Measurements from ENCODE around the gene CTIF.

Gene CTIF

DNA sequence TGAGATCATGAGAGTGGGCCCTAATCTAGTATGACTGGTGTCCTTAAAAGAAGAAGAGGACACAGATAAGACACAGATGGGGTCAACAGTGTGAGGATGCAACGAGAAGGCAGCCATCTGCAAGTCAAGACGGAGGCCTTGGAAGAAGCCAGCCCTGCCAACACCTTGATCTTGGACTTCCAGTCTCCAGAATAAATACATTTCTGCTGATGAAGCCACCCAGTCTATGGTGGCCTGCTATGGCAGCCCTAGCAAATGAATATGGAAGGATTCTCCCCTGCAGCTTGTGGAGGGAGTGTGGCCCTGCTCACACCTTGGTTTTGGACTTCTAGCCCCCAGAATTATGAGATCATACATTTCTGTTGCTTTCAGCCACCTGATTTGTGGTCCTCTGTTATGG is 12.3 kb downstream of the CTIF start:
- no peak for DNase-seq (ENCODE audit: low read depth in 2 of 2)

DNA sequence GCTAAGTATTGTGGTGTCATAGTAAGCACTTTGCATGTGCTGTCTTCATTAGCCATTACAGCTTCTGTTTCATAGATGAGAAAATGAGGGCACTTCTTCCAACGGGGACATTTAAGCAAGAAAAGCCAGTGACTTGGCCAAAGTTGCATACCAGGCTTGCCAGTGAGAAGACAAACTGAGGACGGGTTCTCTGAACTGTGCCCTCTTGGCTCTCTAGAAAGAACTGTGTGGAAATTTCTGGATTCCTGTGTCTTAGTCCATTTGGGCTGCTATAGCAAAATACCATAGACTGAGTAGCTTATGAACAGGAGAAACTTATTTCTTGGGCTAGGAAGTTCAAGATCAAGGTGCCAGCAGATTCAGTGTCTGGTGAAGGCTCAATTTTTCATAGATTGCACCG is 13.3 kb downstream of the CTIF start:
- DNase-seq (ENCODE audit: low read depth in 2 of 2) = no peak

DNA sequence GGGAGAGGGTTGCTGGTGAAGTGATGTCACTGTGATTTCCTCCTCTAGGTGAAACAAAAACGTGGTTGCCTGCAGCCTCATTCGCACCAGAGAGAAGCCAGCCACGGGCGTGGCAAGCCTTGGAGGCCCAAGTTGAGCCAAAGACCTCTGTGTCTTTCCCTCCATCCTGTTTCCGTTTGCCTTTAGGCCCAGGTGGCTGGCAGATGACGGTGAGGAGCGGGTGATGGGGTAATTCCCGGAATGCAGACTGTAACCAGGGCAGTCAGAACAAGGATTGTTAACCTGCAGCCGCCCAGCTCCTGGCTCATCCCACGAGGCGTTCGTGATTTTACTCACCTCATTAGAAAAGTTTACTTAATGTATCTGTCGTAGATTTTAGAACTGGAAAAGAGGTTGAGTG is 14.4 kb downstream of the CTIF start:
- no peak for DNase-seq (ENCODE audit: low read depth in 2 of 2)

DNA sequence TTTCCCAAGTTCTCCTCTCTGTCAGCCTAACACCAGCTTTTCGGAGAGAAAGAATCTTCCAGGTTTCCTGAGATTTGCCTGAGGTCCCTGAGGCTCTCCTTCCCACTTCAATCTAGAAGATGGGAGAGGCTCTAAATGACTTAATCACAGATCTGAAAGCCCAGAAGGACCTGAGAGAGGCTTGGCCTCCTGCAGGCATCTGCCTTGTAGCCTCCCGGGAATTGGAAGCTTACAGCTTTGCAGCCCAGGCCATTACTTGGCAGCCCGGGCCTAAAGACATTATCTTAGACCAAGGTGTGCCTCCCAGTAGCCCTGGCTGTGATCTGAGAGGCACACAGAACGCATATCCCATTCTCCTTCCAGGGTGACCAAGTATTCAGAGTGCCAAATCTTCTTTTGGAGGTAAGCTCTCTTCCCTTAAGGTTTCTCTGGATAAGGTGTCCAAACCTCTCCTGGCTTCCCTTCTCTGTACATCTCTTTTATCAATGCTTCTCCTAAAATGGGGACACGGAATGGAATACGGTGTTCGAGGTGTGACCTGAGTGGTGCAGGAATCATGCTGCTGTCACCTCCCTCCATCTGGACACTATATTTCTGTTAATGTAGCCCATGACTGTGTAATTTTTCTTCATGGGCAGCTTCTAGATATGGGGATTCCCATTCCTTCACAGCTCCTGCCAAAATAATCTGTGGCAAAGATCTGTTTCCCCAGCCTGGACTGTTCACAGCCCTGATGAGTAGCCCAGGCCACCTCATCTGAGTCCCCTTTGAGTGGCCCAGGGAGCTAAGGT is 16.0 kb downstream of the CTIF start:
- DNase-seq (ENCODE audit: low read depth in 2 of 2) = no peak

DNA sequence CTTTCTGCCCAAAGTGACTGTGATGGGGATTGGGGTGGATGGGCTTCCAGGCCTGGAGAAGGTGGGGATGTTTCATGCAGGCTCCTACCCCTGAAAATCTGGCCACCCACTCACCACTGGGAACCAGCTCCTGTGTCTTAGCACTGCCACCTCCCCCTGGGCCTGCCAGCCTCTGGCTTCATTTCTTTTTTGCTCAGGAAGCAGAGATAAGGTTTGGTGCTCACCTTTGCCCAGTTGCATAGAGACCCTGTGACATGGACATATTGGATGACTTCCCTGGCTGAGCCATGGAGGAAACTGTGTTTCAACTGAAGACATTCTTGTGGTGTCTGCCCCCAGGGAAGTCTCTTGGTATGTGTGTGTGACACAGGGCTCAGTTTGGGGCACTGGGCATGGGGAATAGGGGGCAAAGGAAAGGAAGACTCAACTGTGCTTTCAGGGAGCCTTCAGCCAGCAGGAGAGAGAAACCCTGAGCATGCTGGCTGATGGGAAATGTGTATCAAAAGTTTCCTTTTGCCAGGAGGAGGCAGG is 16.7 kb downstream of the CTIF start:
- DNase-seq (ENCODE audit: low read depth in 2 of 2) = no peak

DNA sequence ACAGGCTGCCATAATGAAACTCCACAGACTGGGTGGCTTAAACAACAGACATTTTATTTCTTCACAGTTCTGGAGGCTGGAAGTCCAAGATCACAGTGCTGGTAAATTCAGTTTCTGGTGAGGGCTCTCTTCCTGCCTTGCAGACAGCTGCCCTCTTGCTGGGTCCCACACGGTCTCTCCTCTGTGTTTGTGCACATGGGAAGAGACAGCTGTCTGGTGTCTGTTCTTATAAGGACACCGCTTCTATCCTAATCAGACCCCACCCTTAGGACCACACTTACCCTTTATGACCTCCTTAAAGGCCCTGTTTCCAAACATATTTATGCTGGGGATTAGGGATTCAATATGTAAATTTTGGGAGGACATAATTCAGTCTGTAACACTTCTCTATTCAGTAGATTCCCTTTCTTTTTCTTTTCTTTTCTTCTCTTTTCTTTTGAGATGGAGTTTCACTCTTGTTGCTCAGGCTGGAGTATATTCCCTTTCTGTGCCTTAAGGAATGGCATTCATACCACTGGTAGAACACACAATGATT is 18.9 kb downstream of the CTIF start:
- DNase-seq (ENCODE audit: low read depth in 2 of 2) = no peak

DNA sequence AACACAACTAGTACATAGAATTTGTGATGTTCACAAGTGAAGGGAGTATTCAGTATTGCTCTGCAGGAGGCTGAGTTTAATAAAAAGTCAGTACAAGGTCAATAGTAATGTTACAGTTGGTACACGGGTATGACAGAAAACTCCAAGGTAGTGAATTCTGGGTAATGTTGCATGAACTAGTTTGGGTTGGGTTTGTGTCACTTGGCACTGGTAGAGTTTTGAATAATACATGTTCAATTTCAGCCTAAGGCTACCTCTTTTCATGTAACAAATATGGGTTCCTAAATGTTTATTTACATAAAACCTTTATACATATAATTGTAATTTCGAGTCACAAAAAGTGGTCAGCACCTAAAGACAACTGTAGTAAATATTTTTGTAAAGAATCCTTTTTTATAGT is 19.4 kb downstream of the CTIF start:
- DNase-seq (ENCODE audit: low read depth in 2 of 2) = no peak

DNA sequence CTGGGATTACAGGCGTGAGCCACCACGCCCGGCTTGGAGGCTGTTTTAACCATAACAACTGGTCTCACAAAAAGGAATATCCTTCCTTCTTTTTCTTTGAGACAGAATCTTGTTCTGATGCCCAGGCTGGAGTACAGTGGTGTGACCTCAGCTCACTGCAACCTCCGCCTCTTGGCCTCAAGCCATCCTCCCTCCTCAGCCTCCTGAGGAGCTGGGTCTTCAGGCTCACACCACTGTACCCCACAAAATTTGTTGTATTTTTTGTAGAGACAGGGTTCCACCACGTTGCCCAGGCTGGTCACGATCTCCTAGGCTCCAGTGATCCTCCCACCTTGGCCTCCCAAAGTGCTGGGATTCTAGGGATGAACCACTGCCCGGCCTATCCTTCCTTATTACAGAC is 21.7 kb downstream of the CTIF start:
- no peak for DNase-seq (ENCODE audit: low read depth in 2 of 2)

DNA sequence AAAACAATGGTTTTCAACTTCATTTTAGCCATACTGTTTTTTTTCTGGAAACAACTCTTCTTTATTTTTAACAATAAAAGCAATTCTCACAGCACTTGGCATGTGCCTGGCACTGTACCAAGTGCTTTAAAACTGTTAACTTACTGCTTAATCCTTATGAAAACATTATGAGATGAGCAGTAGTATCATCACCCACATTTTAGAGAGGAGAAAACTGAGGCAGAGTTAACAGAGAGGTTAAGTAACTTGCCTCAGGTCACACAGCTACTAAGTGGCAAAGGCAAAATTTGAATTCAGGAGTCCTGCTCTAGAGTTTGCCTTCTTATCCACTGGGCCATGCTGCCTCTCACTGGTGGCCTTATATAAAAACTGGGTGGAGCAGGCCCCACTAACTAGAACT is 23.2 kb downstream of the CTIF start:
- no peak for DNase-seq (ENCODE audit: low read depth in 2 of 2)

DNA sequence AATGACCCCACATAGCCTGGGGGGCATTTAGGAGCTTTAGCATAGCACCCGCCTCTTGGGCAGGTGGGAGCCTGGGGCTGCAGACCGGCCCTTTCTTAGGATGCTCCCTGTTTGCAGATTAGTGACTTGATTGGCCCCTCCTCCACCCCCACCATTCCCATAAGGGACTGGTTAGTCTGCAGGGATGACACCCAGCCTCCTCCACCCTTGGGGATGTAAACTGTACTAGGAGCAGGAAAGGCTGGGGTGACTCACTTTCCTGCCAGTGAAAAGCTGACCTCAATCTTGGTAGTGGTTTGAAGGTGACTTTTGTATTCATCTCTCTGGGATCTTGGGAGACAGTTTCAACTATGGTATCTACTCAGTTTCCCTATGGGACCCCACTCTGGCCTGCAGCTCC is 24.2 kb downstream of the CTIF start:
- no peak for DNase-seq (ENCODE audit: low read depth in 2 of 2)

DNA sequence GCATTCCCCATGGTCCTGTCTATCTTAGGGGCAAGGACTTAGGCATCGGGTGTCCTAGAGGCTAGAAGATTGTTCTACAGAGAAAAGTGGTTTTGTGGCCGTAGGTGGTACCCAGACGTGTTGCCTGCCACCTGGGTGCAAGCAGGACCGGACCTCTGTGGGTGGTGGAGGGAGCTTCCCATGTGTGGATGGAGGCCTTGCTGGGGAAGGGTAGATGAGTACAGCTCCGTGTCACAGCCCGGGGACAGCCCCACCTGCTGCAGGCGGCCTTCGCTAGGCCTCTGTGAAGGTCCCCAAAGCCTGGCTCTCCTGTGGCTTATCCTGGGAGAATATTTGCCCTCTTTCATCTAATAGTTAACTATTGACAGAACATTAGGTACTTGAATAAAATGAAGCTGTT is 25.3 kb downstream of the CTIF start:
- no peak for DNase-seq (ENCODE audit: low read depth in 2 of 2)

DNA sequence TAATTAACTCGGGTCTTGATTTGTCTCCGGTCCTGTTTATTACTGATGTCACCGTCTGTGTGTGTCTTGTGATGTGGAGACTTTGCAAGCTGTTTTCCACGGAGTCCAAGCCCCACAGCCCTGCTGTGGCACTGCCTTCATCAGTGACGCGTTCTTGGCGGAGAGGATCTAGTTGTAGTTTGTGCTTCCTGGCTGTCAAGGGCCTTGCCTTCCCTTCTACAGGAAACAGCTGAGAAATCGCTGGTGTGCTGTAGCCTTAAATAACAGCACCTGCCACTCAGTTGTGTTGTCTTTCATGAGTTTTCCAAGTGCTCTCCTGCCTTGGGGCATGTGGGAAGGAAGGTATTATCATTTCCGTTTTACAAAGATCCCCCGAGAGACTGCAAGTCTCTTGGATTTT is 26.3 kb downstream of the CTIF start:
- DNase-seq (ENCODE audit: low read depth in 2 of 2) = no peak

DNA sequence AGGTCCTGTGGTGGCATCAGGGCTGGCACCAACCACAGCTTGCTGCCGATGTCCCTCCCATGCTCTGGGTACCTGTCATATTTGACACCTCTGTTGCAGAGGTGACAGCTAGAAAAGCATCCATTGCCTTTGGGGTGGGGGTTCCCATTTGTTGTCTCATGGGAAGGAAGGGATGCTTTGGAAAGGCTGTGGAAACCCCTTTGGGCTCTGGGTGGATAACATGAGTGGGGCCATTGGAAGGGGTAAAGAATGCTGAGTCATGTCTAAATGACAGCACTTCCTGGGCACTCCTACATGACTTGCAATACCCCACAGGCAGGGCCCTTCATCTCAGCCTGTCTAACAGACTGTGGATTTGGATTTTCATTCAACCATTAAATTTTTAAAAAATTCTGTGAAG is 27.8 kb downstream of the CTIF start:
- DNase-seq (ENCODE audit: low read depth in 2 of 2) = no peak

DNA sequence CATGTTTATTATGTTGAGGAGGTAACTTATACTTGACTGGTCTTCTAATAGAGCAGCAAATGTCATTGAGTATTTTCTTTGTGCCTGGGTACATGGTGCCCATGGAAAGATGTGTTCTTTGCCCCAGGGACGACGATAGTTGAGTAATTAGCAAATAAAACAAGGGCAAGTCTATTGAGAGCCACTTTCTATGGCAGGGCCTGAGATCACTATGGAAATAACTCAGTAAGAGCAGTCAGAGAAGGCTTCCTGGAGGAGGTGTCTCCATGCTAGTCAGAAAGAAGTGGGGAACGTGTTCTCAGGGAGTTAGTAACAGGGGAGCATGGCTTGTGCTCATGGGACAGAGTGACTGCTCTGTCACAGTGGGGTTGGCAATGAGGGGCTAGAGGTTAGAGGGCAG is 28.6 kb downstream of the CTIF start:
- no peak for DNase-seq (ENCODE audit: low read depth in 2 of 2)

DNA sequence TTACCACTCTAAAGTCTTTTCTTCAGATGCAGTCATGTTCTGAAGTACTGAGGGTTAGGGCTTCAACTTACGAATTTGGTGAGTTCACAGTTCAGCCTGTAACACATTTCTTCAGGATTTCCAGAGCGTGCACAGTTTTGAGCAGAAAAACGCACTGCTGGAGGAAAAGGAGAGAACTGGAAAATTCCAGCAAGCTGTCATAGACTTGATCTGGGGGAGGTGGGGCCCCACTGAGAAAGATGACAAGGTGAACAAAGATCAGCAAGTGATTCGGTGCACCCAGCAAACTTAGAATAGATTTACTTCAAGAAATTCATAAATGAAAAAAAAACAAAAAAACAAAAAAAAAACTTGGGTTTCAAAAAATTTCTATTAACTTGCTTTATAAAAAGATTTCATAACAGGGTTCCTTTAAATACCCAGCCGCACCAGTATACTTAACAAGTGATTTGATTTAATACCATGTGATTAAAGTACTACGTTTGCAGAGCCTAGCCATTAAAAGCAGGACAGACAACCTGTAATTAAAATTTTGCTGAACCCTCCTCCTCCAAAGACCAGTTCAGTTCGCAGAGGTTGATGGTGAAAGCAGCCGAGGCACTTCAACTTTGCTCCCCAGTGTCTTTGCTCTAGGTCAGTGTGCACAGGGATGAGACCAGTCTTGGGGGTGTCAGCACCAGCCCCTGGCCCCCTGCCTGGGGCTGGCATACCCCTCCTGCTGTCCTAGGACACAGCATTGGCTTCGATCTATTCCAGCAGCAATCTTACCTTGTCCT is 30.5 kb downstream of the CTIF start:
- DNase-seq (ENCODE audit: low read depth in 2 of 2) = no peak

DNA sequence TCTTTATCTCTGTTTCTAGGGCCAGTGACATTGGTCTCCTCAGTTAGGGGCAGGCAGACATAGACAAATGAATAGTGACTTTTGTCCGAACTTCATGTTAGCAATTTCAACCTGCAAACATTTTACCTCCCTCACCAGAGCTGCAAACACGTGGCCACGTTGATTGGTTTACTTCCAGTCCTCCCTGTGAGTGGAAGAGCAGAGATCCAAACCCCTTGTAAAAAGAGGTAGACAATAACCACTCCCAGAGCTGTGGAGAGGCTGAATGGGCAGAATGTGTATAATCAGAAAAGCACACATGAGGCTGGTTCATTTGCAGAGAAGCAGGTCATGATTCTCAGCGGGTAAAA is 31.1 kb downstream of the CTIF start:
- no peak for DNase-seq (ENCODE audit: low read depth in 2 of 2)

DNA sequence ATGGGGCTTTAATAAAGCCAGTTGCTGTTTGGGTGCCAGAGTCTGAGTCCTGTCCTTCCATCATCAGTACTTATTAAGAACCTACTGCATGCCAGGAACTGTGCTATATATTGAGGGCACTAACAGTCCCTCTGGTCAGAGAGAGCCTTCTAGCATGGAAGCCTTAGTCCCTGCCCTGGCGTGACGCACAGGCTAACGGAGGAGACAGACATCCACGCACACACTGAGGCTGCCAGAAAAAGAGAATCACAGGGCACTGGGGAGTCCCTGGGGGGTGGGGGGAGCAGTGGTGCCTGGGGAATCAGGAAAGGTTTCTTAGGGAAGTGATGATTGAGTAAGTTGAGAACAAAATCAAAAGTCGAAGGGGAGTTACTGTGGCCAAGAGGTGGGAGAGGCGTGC is 31.5 kb downstream of the CTIF start:
- no peak for DNase-seq (ENCODE audit: low read depth in 2 of 2)

DNA sequence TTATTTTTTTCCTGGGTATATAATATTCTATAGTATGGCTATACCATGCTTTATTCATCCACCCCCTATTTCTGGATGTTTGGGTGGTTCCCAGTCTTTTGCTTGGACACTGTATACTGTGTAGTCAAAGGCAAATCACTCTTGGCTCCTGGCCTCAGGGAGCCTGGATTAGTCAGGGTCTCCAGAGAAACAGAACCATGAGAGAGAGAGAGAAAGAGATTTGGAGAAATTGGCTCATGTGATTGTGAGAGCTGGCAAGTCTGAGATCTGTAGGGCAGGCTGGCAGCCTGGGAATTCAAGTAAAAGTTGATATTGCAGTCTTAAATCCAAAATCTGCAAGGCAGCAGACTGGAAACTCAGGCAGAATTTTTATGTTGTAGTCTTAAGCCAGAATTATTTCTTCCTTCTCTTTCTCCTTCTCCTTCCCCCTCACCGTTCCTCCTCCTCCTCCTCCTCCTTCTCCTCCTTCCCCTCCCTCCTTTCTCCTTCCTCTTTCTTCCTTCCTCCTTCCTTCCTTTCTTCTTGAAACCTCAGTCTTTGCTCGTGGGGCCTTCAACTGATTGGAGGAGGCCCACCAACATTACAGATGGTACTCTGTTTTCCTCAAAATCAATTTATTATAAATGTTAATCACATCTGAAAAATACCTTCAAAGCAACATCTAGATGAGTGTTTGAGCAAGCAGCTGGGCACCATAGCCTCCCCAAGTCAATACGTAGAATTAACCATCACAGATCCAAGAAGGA is 33.0 kb downstream of the CTIF start:
- no peak for DNase-seq (ENCODE audit: low read depth in 2 of 2)

DNA sequence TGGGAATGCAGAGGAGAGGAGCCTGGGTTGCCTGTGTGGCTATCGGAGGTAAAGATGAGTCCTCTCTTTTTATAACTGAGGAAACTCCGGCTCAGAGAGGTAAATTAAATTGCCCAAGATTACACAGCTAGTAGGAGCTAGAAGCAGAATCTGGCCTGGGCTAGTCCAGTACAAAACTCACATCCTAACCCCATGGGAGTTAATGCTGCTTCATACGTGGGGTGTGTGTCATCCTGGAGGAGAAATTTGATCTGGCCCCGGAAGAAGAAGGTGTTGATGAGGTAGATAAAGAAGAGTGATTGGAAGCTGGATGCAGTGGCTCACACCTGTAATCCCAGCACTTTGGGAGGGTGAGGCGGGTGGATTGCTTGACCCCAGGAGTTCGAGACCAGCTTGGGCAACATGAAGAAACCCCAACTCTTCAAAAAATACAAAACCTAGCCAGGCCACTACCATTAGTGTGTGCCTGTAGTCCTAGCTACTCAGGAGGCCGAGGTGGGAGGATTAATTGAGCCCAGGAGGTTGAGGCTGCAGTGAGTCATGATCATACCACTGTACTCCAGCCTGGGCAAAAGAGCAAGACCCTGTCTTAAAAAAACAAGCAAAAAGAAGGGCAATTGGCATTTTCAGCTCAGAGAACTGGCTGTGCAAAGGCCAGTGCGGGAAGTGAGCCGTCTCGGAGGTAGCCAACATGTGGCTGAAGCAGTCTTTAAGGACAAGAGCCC is 33.7 kb downstream of the CTIF start:
- DNase-seq (ENCODE audit: low read depth in 2 of 2) = no peak

DNA sequence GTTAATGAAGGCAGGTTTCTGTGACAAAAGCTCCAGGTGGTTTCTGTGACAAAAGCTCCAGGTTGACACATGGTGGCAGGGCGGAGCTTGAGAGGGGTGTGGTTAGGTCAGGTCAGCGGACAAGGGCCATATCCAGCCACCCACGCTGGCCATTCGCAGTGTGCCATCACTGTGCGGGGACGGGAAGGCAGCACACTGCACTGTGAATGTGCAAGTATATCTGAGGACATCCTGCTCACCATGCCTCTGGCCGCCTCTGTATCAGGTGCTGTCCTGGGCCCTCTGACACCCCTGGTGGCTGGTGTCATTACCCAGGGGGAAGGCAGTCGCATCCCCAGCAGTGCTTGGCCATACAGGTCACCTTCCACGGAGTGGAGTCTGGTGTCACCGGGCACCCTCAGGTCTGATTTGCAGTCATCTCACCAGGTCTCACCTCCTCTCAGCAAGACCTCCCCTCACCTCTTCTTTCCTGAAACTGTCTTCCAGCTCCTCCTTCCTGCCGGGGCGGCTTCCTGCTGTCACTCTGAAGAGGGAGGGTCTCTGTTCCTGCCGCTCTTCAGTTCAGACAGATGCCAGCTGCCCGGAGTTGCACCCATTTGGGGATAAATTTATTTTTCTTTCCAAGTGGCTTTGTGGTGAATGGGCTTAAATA is 34.9 kb downstream of the CTIF start:
- DNase-seq (ENCODE audit: low read depth in 2 of 2) = no peak

DNA sequence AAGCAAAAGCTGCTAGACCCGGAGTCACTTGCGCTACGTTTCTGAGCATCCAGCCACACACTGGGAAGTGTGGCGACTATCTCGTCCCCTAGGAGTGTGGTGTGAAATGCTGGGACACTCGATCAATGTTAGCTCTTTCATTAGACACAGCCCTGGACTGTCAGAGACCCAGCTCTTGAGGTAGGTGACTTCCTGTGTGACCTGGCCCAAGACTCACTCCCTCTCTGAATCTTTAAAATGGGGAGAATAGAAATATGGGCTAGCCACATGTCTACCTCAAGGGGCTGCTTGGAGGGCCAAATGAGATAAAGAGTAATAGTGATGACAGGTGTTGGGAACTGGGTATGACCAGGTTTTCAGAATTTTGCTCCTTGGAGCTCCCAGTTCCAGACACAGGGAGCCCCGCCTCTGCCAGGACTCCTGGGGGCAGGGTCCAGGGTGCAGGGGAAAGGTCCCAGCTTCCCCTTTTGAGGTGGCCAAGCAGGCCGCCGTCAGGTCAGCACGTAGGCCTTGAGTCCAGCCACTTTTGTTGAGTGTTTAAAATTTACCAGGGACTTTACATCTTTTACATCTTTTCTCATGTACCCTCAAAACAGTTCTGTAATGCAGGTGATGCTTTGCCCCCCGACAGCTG is 36.0 kb downstream of the CTIF start:
- DNase-seq (ENCODE audit: low read depth in 2 of 2) = no peak

Data from stimulated activated CD4-positive, alpha-beta T cell treated with anti-CD3 and anti-CD28 coated beads, Interleukin-4, amount 100 ng/mL, for 48 hours (primary cell).